Neural progenitor cell (in vitro differentiated cells): Measurements from ENCODE around the gene PPCDC. TPM values are rescaled to one million over a fixed set of nuclear protein-coding genes. Genes with fewer than 3 reads are reported as not detected.

Experiments
- DNase-seq: peaks from one replicate; pipeline ENCODE4 v3.0.0-alpha.2; 2016; ENCODE audit warnings: low spot score
- H2AFZ ChIP-seq: fragments of 200-600 bp; sonication (generic); replicated peaks from 2 replicates; pipeline ENCODE4 v1.6.1; 2016; ENCODE audit warnings: antibody characterized with exemption
- H3F3A ChIP-seq: fragments of 200-600 bp; sonication (generic); 2 replicates; pipeline ENCODE4 v1.6.1; 2016; ENCODE audit warnings: antibody characterized with exemption, low read depth
- H3K27ac ChIP-seq: fragments of 200-600 bp; sonication (generic); 2 replicates; pipeline ENCODE4 v1.5.1; 2016; ENCODE audit warnings: mild to moderate bottlenecking
- H3K27me3 ChIP-seq: fragments of 200-600 bp; sonication (generic); 2 replicates; pipeline ENCODE4 v1.6.1; 2016; ENCODE audit warnings: mild to moderate bottlenecking, moderate library complexity
- H3K36me3 ChIP-seq: fragments of 200-600 bp; sonication (generic); 2 replicates; pipeline ENCODE4 v1.5.1; 2016
- H3K4me1 ChIP-seq: fragments of 200-600 bp; sonication (generic); 2 replicates; pipeline ENCODE4 v1.6.1; 2016; ENCODE audit warnings: mixed run types
- H3K4me2 ChIP-seq: fragments of 200-600 bp; sonication (generic); 2 replicates; pipeline ENCODE4 v1.6.1; 2016
- H3K4me3 ChIP-seq: fragments of 200-600 bp; sonication (generic); 2 replicates; pipeline ENCODE4 v1.5.1; 2016
- H3K79me2 ChIP-seq: fragments of 200-600 bp; sonication (generic); 2 replicates; pipeline ENCODE4 v1.6.1; 2016; ENCODE audit warnings: low read depth
- H3K9ac ChIP-seq: fragments of 200-600 bp; sonication (generic); 2 replicates; pipeline ENCODE4 v1.6.1; 2016
- H3K9me3 ChIP-seq: fragments of 200-600 bp; sonication (generic); 2 replicates; pipeline ENCODE4 v1.5.1; 2016; ENCODE audit warnings: low read depth
- H4K20me1 ChIP-seq: fragments of 200-600 bp; sonication (generic); 2 replicates; pipeline ENCODE4 v1.6.1; 2016; ENCODE audit warnings: low read depth
- H3K27ac Mint-ChIP-seq: 3 replicates; pipeline ENCODE4 v1.8.0; 2021; ENCODE audit warnings: mixed read lengths
- H3K27me3 Mint-ChIP-seq: 2 replicates; pipeline ENCODE4 v1.8.0; 2022; ENCODE audit warnings: low read depth, mild to moderate bottlenecking, inconsistent platforms, moderate library complexity, mixed read lengths; ENCODE audit not compliant: insufficient read depth
- H3K36me3 Mint-ChIP-seq: 3 replicates; pipeline ENCODE4 v1.8.0; 2021; ENCODE audit warnings: mixed read lengths
- H3K4me1 Mint-ChIP-seq: 3 replicates; pipeline ENCODE4 v1.8.0; 2021; ENCODE audit warnings: mixed read lengths
- H3K4me3 Mint-ChIP-seq: 3 replicates; pipeline ENCODE4 v1.8.0; 2021; ENCODE audit warnings: mild to moderate bottlenecking, moderate library complexity, mixed read lengths
- H3K9me3 Mint-ChIP-seq: 3 replicates; pipeline ENCODE4 v1.8.0; 2020; ENCODE audit warnings: mixed read lengths
- CTCF ChIP-seq: fragments of 200-600 bp; sonication (generic); IDR thresholded peaks from 2 replicates; pipeline ENCODE4 v1.5.1; 2017; ENCODE audit warnings: antibody characterized with exemption, mild to moderate bottlenecking
- EZH2 ChIP-seq: fragments of 200-600 bp; sonication (generic); IDR thresholded peaks from 2 replicates; pipeline ENCODE4 v1.6.1; 2017; ENCODE audit warnings: antibody characterized with exemption, mild to moderate bottlenecking, moderate library complexity
- EZH2phosphoT487 ChIP-seq: fragments of 200-600 bp; sonication (generic); IDR thresholded peaks from 2 replicates; pipeline ENCODE4 v1.6.1; 2017; ENCODE audit warnings: antibody characterized with exemption
- total RNA-seq: library from RNA; depleted of rRNA; stranded (reverse); fragments of >200 nt; gene quantifications from 2 replicates; pipeline ENCODE4 v1.2.3, GENCODE V29; 2015; ENCODE audit warnings: low replicate concordance

PPCDC gene
- total RNA-seq, 1 donor from 2014 or later: 15.8 TPM

GRCh38 chr15:74997543-74997942 is 25.8 kb upstream of the PPCDC start:
- Histone ChIP-seq H3K4me1 (peaks cover 6% of the 10 kb centered on the region), H4K20me1 (peaks cover 19% of the 10 kb centered on the region), H3K4me2 (no peak overlapping the region), H3K36me3 (no peaks in the 10 kb centered on the region), H3K4me3 (no peak overlapping the region), H3K9ac (no peak overlapping the region), H2AFZ (no peak overlapping the region), H3K79me2 (peaks cover 14% of the 10 kb centered on the region), H3K27ac (no peak overlapping the region), H3K27me3 (peaks cover 16% of the 10 kb centered on the region), H3K9me3 (no peaks in the 10 kb centered on the region), H3F3A (no peaks in the 10 kb centered on the region)
- Mint-ChIP-seq H3K4me1 (peaks cover 7% of the 10 kb centered on the region), H3K27me3 (peaks cover 26% of the 10 kb centered on the region), H3K9me3 (no peaks in the 10 kb centered on the region), H3K36me3 (peaks cover 9% of the 10 kb centered on the region), H3K27ac (no peak overlapping the region), H3K4me3 (no peak overlapping the region)
- TF ChIP-seq CTCF: no peak
- TF ChIP-seq EZH2phosphoT487: no peak
- TF ChIP-seq EZH2: no peak
- DNase-seq: no peak

GRCh38 chr15:75001310-75001709 is 22.1 kb upstream of the PPCDC start:
- no peaks in the 10 kb centered on the region for H3K9me3 ChIP-seq
- peaks cover 4% of the 10 kb centered on the region for H3K4me1 ChIP-seq
- H3K27me3 ChIP-seq: peaks cover 9% of the 10 kb centered on the region
- no peak overlapping the region for H3K27ac ChIP-seq
- no peaks in the 10 kb centered on the region for H3K36me3 ChIP-seq
- H4K20me1 ChIP-seq: peaks cover 10% of the 10 kb centered on the region
- Mint-ChIP-seq H3K4me3 (no peak overlapping the region), H3K36me3 (peaks cover 8% of the 10 kb centered on the region), H3K27me3 (peaks cover 23% of the 10 kb centered on the region), H3K4me1 (peaks cover 6% of the 10 kb centered on the region), H3K9me3 (no peaks in the 10 kb centered on the region), H3K27ac (no peak overlapping the region)
- no peak overlapping the region for H2AFZ ChIP-seq
- H3K9ac ChIP-seq: no peak overlapping the region
- H3K4me2 ChIP-seq: no peak overlapping the region
- no peak overlapping the region for H3K4me3 ChIP-seq
- H3K79me2 ChIP-seq: peaks cover 14% of the 10 kb centered on the region
- no peak for TF ChIP-seq EZH2
- TF ChIP-seq EZH2phosphoT487: no peak
- no peak for TF ChIP-seq CTCF
- DNase-seq: no peak
- H3F3A ChIP-seq: no peaks in the 10 kb centered on the region

GRCh38 chr15:75002398-75002797 is 21.0 kb upstream of the PPCDC start:
- Histone ChIP-seq H3K9me3 (no peaks in the 10 kb centered on the region), H3K9ac (no peak overlapping the region), H3K79me2 (peaks cover 3% of the 10 kb centered on the region), H3F3A (no peaks in the 10 kb centered on the region), H3K4me3 (no peak overlapping the region), H3K4me2 (no peak overlapping the region), H3K4me1 (no peaks in the 10 kb centered on the region), H2AFZ (no peak overlapping the region), H3K27me3 (no peaks in the 10 kb centered on the region), H3K36me3 (no peaks in the 10 kb centered on the region), H4K20me1 (no peaks in the 10 kb centered on the region), H3K27ac (no peak overlapping the region)
- Mint-ChIP-seq H3K27ac (no peak overlapping the region), H3K9me3 (no peaks in the 10 kb centered on the region), H3K36me3 (peaks cover 3% of the 10 kb centered on the region), H3K4me1 (no peaks in the 10 kb centered on the region), H3K27me3 (peaks cover 14% of the 10 kb centered on the region), H3K4me3 (no peak overlapping the region)
- TF ChIP-seq CTCF (no peak), EZH2 (no peak), EZH2phosphoT487 (no peak)
- DNase-seq: no peak
